Keratinocyte (primary cell): ENCODE data around the gene RHBDD1. TPM values are rescaled to one million over a fixed set of nuclear protein-coding genes. Genes with fewer than 3 reads are reported as not detected.

ENCODE experiments used
- DNase-seq: peaks from one replicate; pipeline ENCODE4 v3.0.0-alpha.2; 2011; ENCODE audit warnings: low read depth, missing footprints, low spot score
- FAIRE-seq: peaks from 2 replicates; lab custom pipeline; 2011; peaks lifted over from hg19 to GRCh38; lab: Jason Lieb, UNC
- H2AFZ ChIP-seq: 2 replicates; pipeline ENCODE4 v1.6.0; 2012; ENCODE audit warnings: low read length, control low read depth, inconsistent platforms; ENCODE audit not compliant: control insufficient read depth
- H3K27ac ChIP-seq: 2 replicates; pipeline ENCODE4 v1.5.1; 2011; ENCODE audit warnings: low read length; ENCODE audit not compliant: control insufficient read depth, insufficient read depth
- H3K27me3 ChIP-seq: 3 replicates; pipeline ENCODE4 v1.6.0; 2011; ENCODE audit warnings: low read length; ENCODE audit not compliant: control insufficient read depth, insufficient read depth; ENCODE audit errors: extremely low read depth
- H3K36me3 ChIP-seq, 2 experiments: 2 replicates in 1 of 2; 3 replicates in 1 of 2; pipeline ENCODE4 v1.5.1; 2011; ENCODE audit warnings: low read length in 2 of 2, mild to moderate bottlenecking in 1 of 2; ENCODE audit not compliant: control insufficient read depth in 2 of 2, insufficient read depth in 2 of 2; ENCODE audit errors: extremely low read depth in 1 of 2
- H3K4me1 ChIP-seq: 3 replicates; pipeline ENCODE4 v1.5.1; 2011; ENCODE audit warnings: low read length; ENCODE audit not compliant: control insufficient read depth, insufficient read depth; ENCODE audit errors: extremely low read depth
- H3K4me2 ChIP-seq: 3 replicates; pipeline ENCODE4 v1.6.0; 2011; ENCODE audit warnings: low read depth, low read length; ENCODE audit not compliant: control insufficient read depth, insufficient read depth; ENCODE audit errors: extremely low read depth
- H3K4me3 ChIP-seq, 3 experiments: fragments of 200-600 bp in 1 of 3; sonication (generic) in 1 of 3; 2 replicates in 2 of 3; 3 replicates in 1 of 3; pipeline ENCODE4 v1.5.1; 2011 to 2016; ENCODE audit warnings: low read length in 3 of 3, mild to moderate bottlenecking in 3 of 3, control low read depth in 2 of 3, inconsistent platforms in 1 of 3, low read depth in 1 of 3, mixed read lengths in 1 of 3, mixed run types in 1 of 3, moderate library complexity in 1 of 3; ENCODE audit not compliant: control insufficient read depth in 2 of 3, insufficient read depth in 2 of 3; ENCODE audit errors: extremely low read depth in 1 of 3
- H3K79me2 ChIP-seq: 2 replicates; pipeline ENCODE4 v1.6.0; 2012; ENCODE audit warnings: low read length; ENCODE audit not compliant: control insufficient read depth, insufficient read depth
- H3K9ac ChIP-seq: 3 replicates; pipeline ENCODE4 v1.6.0; 2011; ENCODE audit warnings: low read length; ENCODE audit not compliant: control insufficient read depth, insufficient read depth; ENCODE audit errors: extremely low read depth
- H3K9me1 ChIP-seq: 3 replicates; pipeline ENCODE4 v1.6.0; 2011; ENCODE audit warnings: low read length; ENCODE audit not compliant: control insufficient read depth, insufficient read depth; ENCODE audit errors: extremely low read depth
- H3K9me3 ChIP-seq: 2 replicates; pipeline ENCODE4 v1.5.1; 2012; ENCODE audit warnings: low read depth, low read length; ENCODE audit not compliant: control insufficient read depth
- H4K20me1 ChIP-seq: 3 replicates; pipeline ENCODE4 v1.6.0; 2011; ENCODE audit warnings: low read length; ENCODE audit not compliant: control insufficient read depth, insufficient read depth; ENCODE audit errors: extremely low read depth
- EZH2 ChIP-seq: IDR thresholded peaks from one replicate; pipeline ENCODE4 v1.6.1; 2012; ENCODE audit warnings: inconsistent platforms, mild to moderate bottlenecking, low read length, moderate library complexity
- dilution Hi-C: fragments of 300-500 bp; cut with MboI; formaldehyde crosslinking; loops from one replicate; pipeline ENCODE4 v1.7.0; 2020; ENCODE audit warnings: low sequenced_read_pairs; ENCODE audit not compliant: extremely low pct_ligation_motif_present
- polyA plus RNA-seq, 5 experiments: library from polyadenylated mRNA; depleted of rRNA in 3 of 5; stranded (reverse) in 3 of 5; stranded (forward) in 1 of 5; unstranded in 1 of 5; fragments of >200 nt; gene quantifications; 1 replicate in 1 of 5; 2 replicates in 3 of 5; 3 replicates in 1 of 5; pipeline versions ENCODE4 v1.2.1 to v1.2.3, GENCODE V29; 2011 to 2012; ENCODE audit warnings: missing spikeins in 2 of 5, low read depth in 1 of 5, low replicate concordance in 1 of 5
- TF ChIP-seq, protein P1 (sequence below), 3 experiments: IDR thresholded peaks in 1 of 3; conservative IDR thresholded peaks in 1 of 3; optimal IDR thresholded peaks in 1 of 3; 2 replicates in 2 of 3; 3 replicates in 1 of 3; pipeline versions ENCODE3 to v1.5.1; 2011; ENCODE audit warnings: low read length in 3 of 3, mild to moderate bottlenecking in 3 of 3, moderate library complexity in 2 of 3, control low read depth in 1 of 3, inconsistent platforms in 1 of 3; ENCODE audit not compliant: insufficient read depth in 2 of 3; ENCODE audit errors: extremely low read depth in 1 of 3

RHBDD1 gene
- polyA plus RNA-seq, 1 donor (not counting 4 experiments of a cell fraction or from before 2014, with no cell fraction given), result 27.8 TPM

DNA sequence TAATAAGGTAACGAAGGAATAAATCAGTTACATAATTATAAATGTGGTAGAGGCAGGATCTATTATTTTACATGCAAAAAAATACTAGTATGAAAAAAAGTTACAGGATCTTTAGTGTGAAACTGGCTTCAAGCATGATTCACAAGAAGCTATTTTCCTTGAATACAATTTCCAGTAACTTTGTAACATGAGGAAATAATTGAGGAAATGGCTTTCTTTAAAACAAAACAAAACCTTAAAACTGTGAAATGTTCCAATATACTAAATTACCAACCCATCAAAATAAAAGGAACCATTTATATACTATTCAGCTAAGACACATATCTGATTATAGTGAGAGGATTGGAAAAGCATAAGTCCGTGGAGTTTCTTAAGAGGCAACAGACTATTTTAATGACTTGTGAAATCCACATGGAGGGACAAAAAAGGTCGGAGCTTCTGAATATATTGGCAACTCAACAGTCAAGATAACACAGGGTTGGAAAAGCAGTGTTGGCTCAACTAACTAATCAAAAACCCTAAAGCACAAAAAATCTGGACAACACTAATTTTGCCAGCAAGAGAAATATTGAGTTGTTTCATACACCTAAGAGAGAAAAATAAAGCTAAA, 46.9 kb upstream of the RHBDD1 start:
- H3K36me3 ChIP-seq, result peaks cover 0 to 13% of the 10 kb centered on the region in 2 experiments
- no peak for TF ChIP-seq EZH2
- TF ChIP-seq, protein P1, sequence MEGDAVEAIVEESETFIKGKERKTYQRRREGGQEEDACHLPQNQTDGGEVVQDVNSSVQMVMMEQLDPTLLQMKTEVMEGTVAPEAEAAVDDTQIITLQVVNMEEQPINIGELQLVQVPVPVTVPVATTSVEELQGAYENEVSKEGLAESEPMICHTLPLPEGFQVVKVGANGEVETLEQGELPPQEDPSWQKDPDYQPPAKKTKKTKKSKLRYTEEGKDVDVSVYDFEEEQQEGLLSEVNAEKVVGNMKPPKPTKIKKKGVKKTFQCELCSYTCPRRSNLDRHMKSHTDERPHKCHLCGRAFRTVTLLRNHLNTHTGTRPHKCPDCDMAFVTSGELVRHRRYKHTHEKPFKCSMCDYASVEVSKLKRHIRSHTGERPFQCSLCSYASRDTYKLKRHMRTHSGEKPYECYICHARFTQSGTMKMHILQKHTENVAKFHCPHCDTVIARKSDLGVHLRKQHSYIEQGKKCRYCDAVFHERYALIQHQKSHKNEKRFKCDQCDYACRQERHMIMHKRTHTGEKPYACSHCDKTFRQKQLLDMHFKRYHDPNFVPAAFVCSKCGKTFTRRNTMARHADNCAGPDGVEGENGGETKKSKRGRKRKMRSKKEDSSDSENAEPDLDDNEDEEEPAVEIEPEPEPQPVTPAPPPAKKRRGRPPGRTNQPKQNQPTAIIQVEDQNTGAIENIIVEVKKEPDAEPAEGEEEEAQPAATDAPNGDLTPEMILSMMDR (optimal IDR thresholded peaks at IDR 0.05 in 1 of 3, IDR thresholded peaks at IDR 0.05 in 1 of 3, conservative IDR thresholded peaks at IDR 0.05 in 1 of 3; ENCODE audit: extremely low read depth in 1 of 3, insufficient read depth in 2 of 3, low read length in 3 of 3), result no peak
- DNase-seq, result no peak

DNA sequence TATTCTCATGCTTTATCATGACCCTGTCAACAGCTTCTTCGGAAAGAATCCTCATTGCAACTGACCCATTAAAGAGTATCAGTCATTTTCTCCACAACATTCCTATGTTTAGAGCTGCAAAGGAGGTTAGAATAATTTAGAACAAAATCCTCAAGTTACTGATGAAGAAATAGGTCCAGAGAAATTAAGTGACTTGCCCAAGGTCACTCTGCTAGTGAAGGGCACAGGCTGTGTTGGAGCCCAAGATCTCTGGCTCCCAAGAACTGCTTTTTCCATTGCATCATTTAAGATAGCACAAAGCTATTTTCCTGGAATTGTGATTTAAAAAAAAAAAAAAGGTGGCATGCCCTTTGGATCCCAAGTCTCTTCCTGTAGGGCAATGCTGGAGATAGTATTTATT, 45.8 kb upstream of the RHBDD1 start:
- Histone ChIP-seq H2AFZ (no peak overlapping the region), H3K79me2 (peaks cover 71% of the 10 kb centered on the region), H3K9me3 (no peaks in the 10 kb centered on the region), H3K4me2 (no peak overlapping the region), H3K36me3 (peaks cover 0 to 13% of the 10 kb centered on the region in 2 experiments), H3K9ac (no peak overlapping the region), H3K4me1 (peaks cover 25% of the 10 kb centered on the region), H3K27me3 (no peaks in the 10 kb centered on the region), H3K27ac (no peak overlapping the region), H4K20me1 (no peaks in the 10 kb centered on the region), H3K4me3 (no peak overlapping the region), H3K9me1 (no peaks in the 10 kb centered on the region)
- TF ChIP-seq, protein P1 (optimal IDR thresholded peaks at IDR 0.05 in 1 of 3, IDR thresholded peaks at IDR 0.05 in 1 of 3, conservative IDR thresholded peaks at IDR 0.05 in 1 of 3; ENCODE audit: extremely low read depth in 1 of 3, insufficient read depth in 2 of 3, low read length in 3 of 3), result no peak
- TF ChIP-seq EZH2, result no peak
- DNase-seq, result no peak
- dilution Hi-C loops, result no loop called here
- no peak for FAIRE-seq

More for the DNA sequence above, 46.9 kb upstream of the RHBDD1 start:
- no peak overlapping the region for H3K27ac ChIP-seq
- H3K9ac ChIP-seq, result no peak overlapping the region
- no peaks in the 10 kb centered on the region for H4K20me1 ChIP-seq
- H3K4me3 ChIP-seq, result no peak overlapping the region
- FAIRE-seq, result no peak
- peaks cover 60% of the 10 kb centered on the region for H3K79me2 ChIP-seq
- H3K9me3 ChIP-seq, result no peaks in the 10 kb centered on the region
- no peak overlapping the region for H2AFZ ChIP-seq
- H3K9me1 ChIP-seq, result no peaks in the 10 kb centered on the region
- dilution Hi-C loops, result no loop called here
- peaks cover 24% of the 10 kb centered on the region for H3K4me1 ChIP-seq
- H3K27me3 ChIP-seq, result no peaks in the 10 kb centered on the region
- no peak overlapping the region for H3K4me2 ChIP-seq
